Choroid plexus epithelial cell (primary cell): ENCODE results near the gene PPM1E.

Experiments
- DNase-seq: peaks from one replicate; pipeline ENCODE4 v3.0.0-alpha.2; 2010; ENCODE audit warnings: low read depth
- H3K4me3 ChIP-seq: 2 replicates; pipeline ENCODE4 v1.5.1; 2011; ENCODE audit warnings: low read depth, mild to moderate bottlenecking, control low read depth, low read length, moderate library complexity
- TF ChIP-seq, protein P1 (sequence below): conservative IDR thresholded peaks from 2 replicates; pipeline ENCODE4 v1.5.1; 2011; ENCODE audit warnings: low read depth, mild to moderate bottlenecking, control low read depth, inconsistent platforms, low read length, moderate library complexity

Gene PPM1E

GRCh38 chr17:59030811-59031210 lies 275.2 kb downstream of the PPM1E start:
- TF ChIP-seq, protein P1, sequence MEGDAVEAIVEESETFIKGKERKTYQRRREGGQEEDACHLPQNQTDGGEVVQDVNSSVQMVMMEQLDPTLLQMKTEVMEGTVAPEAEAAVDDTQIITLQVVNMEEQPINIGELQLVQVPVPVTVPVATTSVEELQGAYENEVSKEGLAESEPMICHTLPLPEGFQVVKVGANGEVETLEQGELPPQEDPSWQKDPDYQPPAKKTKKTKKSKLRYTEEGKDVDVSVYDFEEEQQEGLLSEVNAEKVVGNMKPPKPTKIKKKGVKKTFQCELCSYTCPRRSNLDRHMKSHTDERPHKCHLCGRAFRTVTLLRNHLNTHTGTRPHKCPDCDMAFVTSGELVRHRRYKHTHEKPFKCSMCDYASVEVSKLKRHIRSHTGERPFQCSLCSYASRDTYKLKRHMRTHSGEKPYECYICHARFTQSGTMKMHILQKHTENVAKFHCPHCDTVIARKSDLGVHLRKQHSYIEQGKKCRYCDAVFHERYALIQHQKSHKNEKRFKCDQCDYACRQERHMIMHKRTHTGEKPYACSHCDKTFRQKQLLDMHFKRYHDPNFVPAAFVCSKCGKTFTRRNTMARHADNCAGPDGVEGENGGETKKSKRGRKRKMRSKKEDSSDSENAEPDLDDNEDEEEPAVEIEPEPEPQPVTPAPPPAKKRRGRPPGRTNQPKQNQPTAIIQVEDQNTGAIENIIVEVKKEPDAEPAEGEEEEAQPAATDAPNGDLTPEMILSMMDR = no peak
- no peak overlapping the region for H3K4me3 ChIP-seq
- DNase-seq = no peak
